Posterior vena cava (tissue), 2 donors: ENCODE measurements around the gene NOP14. TPM values are rescaled to one million over a fixed set of nuclear protein-coding genes. Genes with fewer than 3 reads are reported as not detected.

Experiments
- DNase-seq: peaks from one replicate; pipeline ENCODE4 v3.0.0-alpha.2; 2020; ENCODE audit warnings: low spot score
- intact Hi-C, 2 donors: fragments of 100-400 bp; cut with DNase I; formaldehyde crosslinking; loops; one replicate each; pipeline versions ENCODE4 v1.14.1 to v1.14.2; 2022 to 2023
- total RNA-seq, 2 donors: library from RNA; stranded (reverse); fragmentation: NEBNext Ultra II Directional; extraction: Animal tissue kit (Norgen Biotek cat#: 25700); gene quantifications; one replicate each; pipeline ENCODE4 v1.2.1, GENCODE V29; 2021
- donor health status: DM: yes; HTN: yes; CAD: no.
- donor health status: DM: yes; HTN: yes; CAD: no.

The NOP14 gene
- total RNA-seq, 2 donors from 2014 or later = 16.1 to 20.5 TPM

DNA sequence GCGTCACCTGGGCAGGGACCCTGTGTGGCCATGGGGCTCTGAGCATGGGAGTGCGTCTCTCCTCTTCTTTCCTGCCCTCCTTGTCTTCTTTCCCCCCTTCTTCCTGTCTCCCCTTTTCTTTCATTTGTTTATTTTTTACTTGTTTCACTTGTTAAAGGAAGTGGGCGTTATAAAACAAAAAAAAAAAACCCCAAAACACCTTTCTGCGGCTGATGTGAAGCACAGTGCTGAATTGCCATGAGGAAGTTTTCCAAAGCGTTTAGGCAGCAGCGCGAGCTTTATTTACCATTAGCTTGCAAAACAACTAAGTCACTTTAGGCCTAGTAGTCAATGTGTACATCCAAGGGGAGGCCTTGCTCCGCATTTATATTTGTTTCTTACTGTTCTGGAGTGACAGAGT is 57.0 kb downstream of the NOP14 start:
- intact Hi-C loops = no loop called here
- DNase-seq = no peak

GRCh38 chr4:2905544-2905943 is 57.7 kb downstream of the NOP14 start:
- DNase-seq = no peak
- intact Hi-C loops = no loop called here

DNA sequence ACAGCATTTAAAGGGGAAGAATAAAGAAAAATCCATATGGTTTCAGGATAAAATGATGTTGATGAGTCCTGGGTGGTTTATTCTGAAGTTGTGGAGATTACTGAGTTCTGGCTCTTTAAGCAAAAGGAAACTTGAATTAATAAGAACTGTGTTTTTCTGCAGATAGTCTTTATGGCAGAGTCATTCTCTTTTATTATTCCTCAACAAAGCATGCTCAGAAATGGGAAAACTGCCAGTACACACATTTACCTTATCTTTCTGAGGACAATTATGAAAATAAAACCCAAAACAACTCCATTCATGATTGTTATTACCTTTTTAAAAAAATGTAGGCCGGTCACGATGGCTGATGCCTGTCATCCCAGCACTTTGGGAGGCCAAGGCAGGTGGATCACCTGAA is 61.1 kb downstream of the NOP14 start:
- intact Hi-C loops = no loop called here
- DNase-seq = no peak

DNA sequence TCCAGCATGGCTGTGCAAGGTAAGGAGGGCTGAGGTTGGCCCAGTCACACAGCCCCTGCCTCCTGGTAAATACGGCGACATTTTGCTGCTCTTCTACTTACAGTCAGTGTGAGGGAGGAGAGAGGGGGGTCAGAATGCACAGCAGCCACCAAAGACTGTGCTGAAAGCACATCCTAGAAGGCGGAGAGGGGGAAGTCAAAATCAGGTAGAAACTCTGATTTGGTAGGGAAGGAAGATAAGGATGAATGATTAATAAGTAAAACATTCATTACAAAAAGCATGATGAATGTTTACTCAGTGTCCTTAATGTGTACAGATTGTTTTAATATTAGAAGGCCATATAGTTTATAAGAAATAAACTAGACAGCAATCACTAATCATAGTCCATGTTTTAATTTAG is 62.0 kb downstream of the NOP14 start:
- no peak for DNase-seq
- intact Hi-C loops = no loop called here

DNA sequence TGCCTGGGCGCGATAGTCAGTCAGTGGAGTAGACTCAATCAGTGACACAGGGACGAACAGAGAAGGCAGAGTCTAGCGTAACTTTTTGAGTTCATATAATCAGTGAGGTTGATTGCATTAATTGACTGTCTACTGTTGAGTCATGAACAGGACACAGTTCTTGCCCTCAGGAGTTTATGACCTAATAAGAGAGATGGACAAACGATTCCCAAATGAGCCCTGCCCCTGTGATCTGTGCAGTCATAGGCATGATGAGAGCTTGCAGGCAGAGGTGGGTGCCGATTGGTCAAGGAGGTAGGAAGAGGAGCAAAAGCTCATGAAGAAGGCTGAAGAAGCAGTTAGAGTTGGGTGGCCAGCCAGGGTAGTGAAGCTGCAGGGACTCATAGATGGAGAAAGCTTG is 62.5 kb downstream of the NOP14 start:
- intact Hi-C loops = no loop called here
- no peak for DNase-seq

- DNase-seq = no peak
- intact Hi-C loops = no loop called here
Observed at GRCh38 chr4:2898001-2898400, 65.2 kb downstream of the NOP14 start.

GRCh38 chr4:2893772-2894171 is 69.4 kb downstream of the NOP14 start:
- DNase-seq = no peak
- intact Hi-C loops = loop anchor here in 1 of 2 donors (5.0 kb wide), 1 partner anchor 459 kb away; no protein-coding TSS in a partner anchor

DNA sequence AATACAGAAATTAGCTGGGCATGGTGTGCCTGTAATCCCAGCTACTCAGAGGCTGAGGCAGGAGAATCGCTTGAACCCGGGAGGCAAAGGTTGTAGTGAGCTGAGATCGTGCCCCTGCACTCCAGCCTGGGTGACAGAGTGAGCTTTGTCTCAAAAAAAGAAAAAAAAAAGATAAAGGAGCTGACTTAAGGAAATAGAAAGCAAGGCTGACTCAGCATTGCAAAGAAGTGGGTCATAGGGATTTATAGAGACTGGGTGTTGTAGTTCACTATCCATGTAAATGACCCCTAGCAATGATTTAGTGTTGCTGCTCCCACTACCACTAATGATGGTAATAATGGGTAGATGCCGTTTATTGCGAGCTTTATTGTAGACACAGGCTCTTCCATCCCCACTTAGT is 71.9 kb downstream of the NOP14 start:
- DNase-seq = no peak
- intact Hi-C loops = loop anchor here in 1 of 2 donors (5.0 kb wide), 1 partner anchor 461 kb away; no protein-coding TSS in a partner anchor

GRCh38 chr4:2888886-2889285 is 74.3 kb downstream of the NOP14 start:
- intact Hi-C loops = no loop called here
- DNase-seq = no peak

Other genes with a start within 250 kb of the NOP14 start
- gene TNIP2, start 207.1 kb downstream of the NOP14 start, total RNA-seq = 10 to 100 TPM; 25.4 to 29.2 TPM
- gene SH3BP2, start 170.3 kb downstream of the NOP14 start, total RNA-seq = 10 to 100 TPM; 47.8 to 52.4 TPM
- 100 to 1,000 TPM; 297 to 327 TPM for gene ADD1, start 119.6 kb downstream of the NOP14 start, total RNA-seq
- 1 to 10 TPM; 5.6 to 8.0 TPM for gene GRK4, start 165 bp upstream of the NOP14 start, total RNA-seq
- gene HTT-AS, start 111.1 kb upstream of the NOP14 start, total RNA-seq = not detected
- gene HTT, start 111.3 kb upstream of the NOP14 start, total RNA-seq = 10 to 100 TPM; 47.4 to 49.0 TPM